ENCODE results near the gene C3orf33.

Gene C3orf33

GRCh38 chr3:155785662-155786295, 20.3 kb downstream of the C3orf33 start:
- no peak for DNase-seq

- DNase-seq = no peak
Observed at GRCh38 chr3:155782390-155782953, 23.6 kb downstream of the C3orf33 start.

GRCh38 chr3:155780291-155780690, 25.8 kb downstream of the C3orf33 start:
- DNase-seq = no peak

GRCh38 chr3:155778462-155778861, 27.6 kb downstream of the C3orf33 start:
- DNase-seq = peak; percentile 22

GRCh38 chr3:155772801-155773200, 33.3 kb downstream of the C3orf33 start:
- no peak for DNase-seq

GRCh38 chr3:155771126-155771525, 35.0 kb downstream of the C3orf33 start:
- no peak for DNase-seq

- DNase-seq = peak; percentile 34
Observed at GRCh38 chr3:155766206-155766605, 39.9 kb downstream of the C3orf33 start.

GRCh38 chr3:155763870-155764463, 42.1 kb downstream of the C3orf33 start:
- DNase-seq = no peak

GRCh38 chr3:155760653-155761052, 45.4 kb downstream of the C3orf33 start:
- DNase-seq = no peak

GRCh38 chr3:155757577-155757976, 48.5 kb downstream of the C3orf33 start:
- no peak for DNase-seq

- no peak for DNase-seq
Observed at GRCh38 chr3:155753038-155753639, 52.9 kb downstream of the C3orf33 start.

GRCh38 chr3:155748611-155749365, 57.3 kb downstream of the C3orf33 start:
- DNase-seq = no peak

GRCh38 chr3:155747946-155748290, 58.2 kb downstream of the C3orf33 start:
- no peak for DNase-seq

- DNase-seq = no peak
Observed at GRCh38 chr3:155747286-155747945, 58.7 kb downstream of the C3orf33 start.

- no peak for DNase-seq
Observed at GRCh38 chr3:155746703-155747102, 59.4 kb downstream of the C3orf33 start.

- no peak for DNase-seq
Observed at GRCh38 chr3:155745795-155746550, 60.1 kb downstream of the C3orf33 start.

GRCh38 chr3:155744626-155745324, 61.3 kb downstream of the C3orf33 start, which contains the start of gene PLCH1:
Gene PLCH1 (minus strand): TSS chr3:155745071. CDS start chr3:155704224, 40,847 bp downstream.
- DNase-seq = peak; percentile 53

GRCh38 chr3:155744010-155744625, 62.0 kb downstream of the C3orf33 start:
- DNase-seq = peak; percentile 35

GRCh38 chr3:155743606-155744005, 62.5 kb downstream of the C3orf33 start:
- DNase-seq = no peak

GRCh38 chr3:155742349-155742965, 63.6 kb downstream of the C3orf33 start:
- DNase-seq = no peak

Data from fibroblast of skin of abdomen (primary cell).